ENCODE results near the gene AQP6.
A peak's percentile ranks its signal among the peaks of the same experiment; 100 is the strongest.

Gene AQP6

GRCh38 chr12:49956663-49957569 lies 15.8 kb upstream of the AQP6 start:
- no peak for DNase-seq

- DNase-seq = no peak
Observed at GRCh38 chr12:49957570-49957967, 15.2 kb upstream of the AQP6 start.

- DNase-seq = no peak
Observed at GRCh38 chr12:49959685-49960473, 12.9 kb upstream of the AQP6 start.

- no peak for DNase-seq
Observed at GRCh38 chr12:49960474-49961110, 12.2 kb upstream of the AQP6 start.

- no peak for DNase-seq
Observed at GRCh38 chr12:49961111-49961922, 11.4 kb upstream of the AQP6 start, which contains the start of gene AQP5. Gene AQP5 (plus strand): TSS chr12:49961872. CDS start chr12:49962018, 146 bp downstream.

- DNase-seq = no peak
Observed at GRCh38 chr12:49961993-49962764, 10.6 kb upstream of the AQP6 start.

GRCh38 chr12:49962861-49963765 lies 9.6 kb upstream of the AQP6 start:
- no peak for DNase-seq

GRCh38 chr12:49963976-49964815 lies 8.6 kb upstream of the AQP6 start:
- DNase-seq = no peak

GRCh38 chr12:49964849-49965624 lies 7.7 kb upstream of the AQP6 start:
- DNase-seq = no peak

GRCh38 chr12:49965836-49966235 lies 6.9 kb upstream of the AQP6 start:
- DNase-seq = no peak

- no peak for DNase-seq
Observed at GRCh38 chr12:49966511-49967041, 6.2 kb upstream of the AQP6 start.

- DNase-seq = peak; percentile 96
Observed at GRCh38 chr12:49967042-49967776, 5.5 kb upstream of the AQP6 start.

GRCh38 chr12:49967777-49968250 lies 4.9 kb upstream of the AQP6 start:
- no peak for DNase-seq

- DNase-seq = no peak
Observed at GRCh38 chr12:49968471-49968870, 4.3 kb upstream of the AQP6 start.

- DNase-seq = no peak
Observed at GRCh38 chr12:49969027-49969426, 3.7 kb upstream of the AQP6 start.

- DNase-seq = no peak
Observed at GRCh38 chr12:49969651-49970429, 2.9 kb upstream of the AQP6 start.

GRCh38 chr12:49970658-49971057 lies 2.1 kb upstream of the AQP6 start:
- no peak for DNase-seq

Data from stimulated activated CD4-positive, alpha-beta T cell treated with anti-CD3 and anti-CD28 coated beads, Interleukin-15, amount 100 ng/mL, for 24 hours (primary cell).